Sciatic nerve (tissue), 2 donors: ENCODE measurements around the gene JAG2. TPM values are rescaled to one million over a fixed set of nuclear protein-coding genes. Genes with fewer than 3 reads are reported as not detected.

Experiments
- ATAC-seq: fragments of 200-7000 bp; cut with Tn5 transposase; one replicate; pipeline ENCODE4 v1.9.1; 2020; ENCODE audit warnings: mild to moderate bottlenecking, moderate library complexity
- DNase-seq: peaks from one replicate; pipeline ENCODE4 v3.0.0-alpha.2; 2020; ENCODE audit warnings: low spot score
- intact Hi-C: fragments of 100-400 bp; cut with DNase I; formaldehyde crosslinking; loops from one replicate; pipeline ENCODE4 v1.14.2; 2022
- total RNA-seq: library from RNA; stranded (reverse); fragmentation: NEBNext Ultra II Directional; extraction: Animal tissue kit (Norgen Biotek cat#: 25700); gene quantifications from one replicate; pipeline ENCODE4 v1.2.1, GENCODE V29; 2021
- donor health status: DM: no; HTN: no; CAD: no.
- donor health status: DM: no; HTN: no; CAD: no.

Gene JAG2
- total RNA-seq = 24.9 TPM

GRCh38 chr14:105168496-105168978, at the start of gene JAG2:
JAG2 (minus strand) TSS chr14:105168776; CDS start chr14:105168420, 356 bp downstream.
- ATAC-seq (no peak), DNase-seq (no peak)
- intact Hi-C loops = no loop called here

GRCh38 chr14:105217774-105218173, 49.2 kb upstream of the JAG2 start:
- ATAC-seq = no peak
- intact Hi-C loops = no loop called here
- DNase-seq = no peak

- DNase-seq (no peak), ATAC-seq (no peak)
- intact Hi-C loops = no loop called here
Observed at GRCh38 chr14:105216490-105217247, 48.1 kb upstream of the JAG2 start.

- intact Hi-C loops = no loop called here
- DNase-seq = no peak
- no peak for ATAC-seq
Observed at GRCh38 chr14:105215602-105216001, 47.0 kb upstream of the JAG2 start.

GRCh38 chr14:105214324-105214915, 45.8 kb upstream of the JAG2 start:
- ATAC-seq = no peak
- intact Hi-C loops = no loop called here
- DNase-seq = no peak

GRCh38 chr14:105213361-105213760, 44.8 kb upstream of the JAG2 start:
- intact Hi-C loops = no loop called here
- no peak for ATAC-seq
- DNase-seq = no peak

- intact Hi-C loops = no loop called here
- no peak for ATAC-seq
Observed at GRCh38 chr14:105212541-105213300, 44.1 kb upstream of the JAG2 start.

GRCh38 chr14:105211758-105212089, 43.1 kb upstream of the JAG2 start:
- ATAC-seq = no peak

More at GRCh38 chr14:105212541-105213300, 44.1 kb upstream of the JAG2 start:
- DNase-seq = no peak

GRCh38 chr14:105211086-105211757, 42.6 kb upstream of the JAG2 start:
- no peak for ATAC-seq
- intact Hi-C loops = no loop called here
- no peak for DNase-seq

More at GRCh38 chr14:105211758-105212089, 43.1 kb upstream of the JAG2 start:
- no peak for DNase-seq
- intact Hi-C loops = no loop called here

- intact Hi-C loops = no loop called here
- ATAC-seq = no peak
Observed at GRCh38 chr14:105210266-105211025, 41.9 kb upstream of the JAG2 start.

GRCh38 chr14:105209646-105210045, 41.1 kb upstream of the JAG2 start:
- DNase-seq (no peak), ATAC-seq (no peak)
- intact Hi-C loops = no loop called here

More at GRCh38 chr14:105210266-105211025, 41.9 kb upstream of the JAG2 start:
- DNase-seq = no peak

GRCh38 chr14:105209091-105209490, 40.5 kb upstream of the JAG2 start:
- intact Hi-C loops = no loop called here
- ATAC-seq (no peak), DNase-seq (no peak)

- intact Hi-C loops = no loop called here
- DNase-seq (no peak), ATAC-seq (no peak)
Observed at GRCh38 chr14:105208738-105209075, 40.1 kb upstream of the JAG2 start.

- no peak for ATAC-seq
Observed at GRCh38 chr14:105207996-105208737, 39.6 kb upstream of the JAG2 start.

GRCh38 chr14:105207460-105207901, 38.9 kb upstream of the JAG2 start:
- ATAC-seq (no peak), DNase-seq (no peak)

More at GRCh38 chr14:105207996-105208737, 39.6 kb upstream of the JAG2 start:
- DNase-seq = no peak
- intact Hi-C loops = no loop called here

GRCh38 chr14:105206873-105207272, 38.3 kb upstream of the JAG2 start:
- ATAC-seq (no peak), DNase-seq (no peak)
- intact Hi-C loops = no loop called here

More at GRCh38 chr14:105207460-105207901, 38.9 kb upstream of the JAG2 start:
- intact Hi-C loops = no loop called here

- no peak for DNase-seq
- intact Hi-C loops = no loop called here
- peak; percentile 4 for ATAC-seq
Observed at GRCh38 chr14:105205673-105206208, 37.2 kb upstream of the JAG2 start.
